Glutamatergic neuron (in vitro differentiated cells): Measurements from ENCODE around the gene DIP2B. TPM values are rescaled to one million over a fixed set of nuclear protein-coding genes. Genes with fewer than 3 reads are reported as not detected.

Experiments used
- DNase-seq: peaks from one replicate; pipeline ENCODE4 v3.0.0; 2022
- H3K27ac Mint-ChIP-seq: one replicate; pipeline ENCODE4 v1.8.0; 2020; ENCODE audit warnings: mild to moderate bottlenecking, mixed read lengths, inconsistent platforms; ENCODE audit not compliant: unreplicated experiment
- H3K27me3 Mint-ChIP-seq: one replicate; pipeline ENCODE4 v1.8.0; 2020; ENCODE audit warnings: mild to moderate bottlenecking, moderate library complexity, mixed read lengths, inconsistent platforms; ENCODE audit not compliant: unreplicated experiment
- H3K36me3 Mint-ChIP-seq: one replicate; pipeline ENCODE4 v1.8.0; 2020; ENCODE audit warnings: mild to moderate bottlenecking, mixed read lengths, inconsistent platforms; ENCODE audit not compliant: unreplicated experiment
- H3K4me1 Mint-ChIP-seq: one replicate; pipeline ENCODE4 v1.8.0; 2020; ENCODE audit warnings: mild to moderate bottlenecking, low read depth, mixed read lengths, inconsistent platforms; ENCODE audit not compliant: unreplicated experiment
- H3K4me3 Mint-ChIP-seq: one replicate; pipeline ENCODE4 v1.8.0; 2020; ENCODE audit warnings: mild to moderate bottlenecking, mixed read lengths, inconsistent platforms; ENCODE audit not compliant: unreplicated experiment
- H3K9me3 Mint-ChIP-seq: one replicate; pipeline ENCODE4 v1.8.0; 2020; ENCODE audit warnings: mild to moderate bottlenecking, moderate library complexity, mixed read lengths, inconsistent platforms; ENCODE audit not compliant: unreplicated experiment
- total RNA-seq: library from RNA; stranded (reverse); fragmentation: NEBNext Ultra II Directional; extraction: Animal tissue kit (Norgen Biotek cat#: 25700); gene quantifications from one replicate; pipeline ENCODE4 v1.2.1, GENCODE V29; 2021; ENCODE audit not compliant: unreplicated experiment
- TF ChIP-seq, protein P1 (sequence below): fragments of 200-600 bp; sonication (generic); IDR thresholded peaks from one replicate; pipeline ENCODE4 v1.5.0; 2021; ENCODE audit not compliant: partially characterized antibody, unreplicated experiment

DIP2B gene
- total RNA-seq, 1 donor from 2014 or later: 37.3 TPM

DNA sequence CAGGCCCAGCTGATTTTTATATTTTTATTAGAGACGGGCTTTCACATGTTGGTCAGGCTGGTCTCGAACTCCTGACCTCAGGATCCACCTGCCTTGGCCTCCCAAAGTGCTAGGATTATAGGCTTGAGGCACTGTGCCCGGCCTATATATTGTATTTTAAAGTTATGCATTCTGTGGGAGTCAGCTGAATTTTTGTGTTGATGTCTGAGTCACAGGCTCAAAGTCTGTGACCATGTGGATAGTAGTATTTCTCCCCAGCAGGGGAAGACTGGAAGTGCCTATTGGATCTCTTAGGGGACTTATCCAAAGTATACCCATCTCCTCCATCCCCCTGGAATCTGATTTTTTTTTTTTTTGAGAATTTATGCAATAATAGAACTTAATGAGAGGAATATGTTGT lies 215.3 kb downstream of the DIP2B start:
- Mint-ChIP-seq H3K27me3 (no peaks in the 10 kb centered on the region), H3K4me3 (no peak overlapping the region), H3K36me3 (no peaks in the 10 kb centered on the region), H3K9me3 (no peaks in the 10 kb centered on the region), H3K27ac (no peak overlapping the region), H3K4me1 (no peaks in the 10 kb centered on the region)
- no peak for DNase-seq
- TF ChIP-seq, protein P1, sequence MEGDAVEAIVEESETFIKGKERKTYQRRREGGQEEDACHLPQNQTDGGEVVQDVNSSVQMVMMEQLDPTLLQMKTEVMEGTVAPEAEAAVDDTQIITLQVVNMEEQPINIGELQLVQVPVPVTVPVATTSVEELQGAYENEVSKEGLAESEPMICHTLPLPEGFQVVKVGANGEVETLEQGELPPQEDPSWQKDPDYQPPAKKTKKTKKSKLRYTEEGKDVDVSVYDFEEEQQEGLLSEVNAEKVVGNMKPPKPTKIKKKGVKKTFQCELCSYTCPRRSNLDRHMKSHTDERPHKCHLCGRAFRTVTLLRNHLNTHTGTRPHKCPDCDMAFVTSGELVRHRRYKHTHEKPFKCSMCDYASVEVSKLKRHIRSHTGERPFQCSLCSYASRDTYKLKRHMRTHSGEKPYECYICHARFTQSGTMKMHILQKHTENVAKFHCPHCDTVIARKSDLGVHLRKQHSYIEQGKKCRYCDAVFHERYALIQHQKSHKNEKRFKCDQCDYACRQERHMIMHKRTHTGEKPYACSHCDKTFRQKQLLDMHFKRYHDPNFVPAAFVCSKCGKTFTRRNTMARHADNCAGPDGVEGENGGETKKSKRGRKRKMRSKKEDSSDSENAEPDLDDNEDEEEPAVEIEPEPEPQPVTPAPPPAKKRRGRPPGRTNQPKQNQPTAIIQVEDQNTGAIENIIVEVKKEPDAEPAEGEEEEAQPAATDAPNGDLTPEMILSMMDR: no peak

DNA sequence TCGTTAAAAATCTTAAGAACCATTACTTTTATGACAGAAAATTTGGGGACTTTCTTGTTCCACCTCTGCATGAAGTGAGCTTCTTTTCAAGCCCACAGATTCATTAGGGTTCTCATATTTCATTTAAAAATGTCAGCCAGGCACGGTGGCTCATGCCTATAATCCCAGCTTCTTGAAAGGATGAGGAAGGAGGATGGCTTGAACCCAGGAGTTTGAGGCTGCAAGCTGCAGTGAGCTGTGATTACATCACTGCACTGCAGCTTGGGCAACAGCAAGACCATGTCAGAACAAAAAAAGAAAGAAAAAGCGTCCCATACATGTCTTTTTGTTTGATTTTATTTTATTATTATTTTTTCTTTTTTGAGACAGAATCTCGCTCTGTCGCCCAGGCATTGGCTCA lies 215.7 kb downstream of the DIP2B start:
- Mint-ChIP-seq H3K4me1 (no peaks in the 10 kb centered on the region), H3K4me3 (no peak overlapping the region)
- TF ChIP-seq, protein P1: no peak

DNA sequence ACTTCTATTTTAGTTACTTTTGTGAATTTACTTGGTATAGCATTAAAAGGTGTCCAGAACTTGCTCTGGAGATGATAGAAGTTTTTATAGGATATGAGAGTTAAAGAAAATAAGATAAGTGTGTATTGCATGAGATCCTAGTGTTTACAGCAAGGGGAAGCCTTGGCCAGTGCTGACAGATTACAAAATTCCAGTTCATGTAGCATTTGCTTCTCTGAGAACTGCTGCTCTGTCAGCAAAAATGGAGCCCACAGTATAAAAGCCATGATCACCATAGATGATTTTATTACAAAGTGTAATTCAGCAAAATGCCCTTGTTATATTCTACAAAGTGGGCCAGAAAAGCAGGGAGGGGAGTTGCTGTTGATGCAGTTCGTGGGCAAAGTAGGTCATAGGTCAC lies 219.1 kb downstream of the DIP2B start:
- H3K9me3 Mint-ChIP-seq: no peaks in the 10 kb centered on the region
- H3K4me3 Mint-ChIP-seq: no peak overlapping the region
- H3K4me1 Mint-ChIP-seq: no peaks in the 10 kb centered on the region
- H3K27ac Mint-ChIP-seq: peak overlapping the region; percentile 24
- TF ChIP-seq, protein P1: no peak
- H3K36me3 Mint-ChIP-seq: peaks cover 3% of the 10 kb centered on the region
- DNase-seq: no peak
- H3K27me3 Mint-ChIP-seq: no peaks in the 10 kb centered on the region

More for the DNA sequence above, 215.7 kb downstream of the DIP2B start:
- Mint-ChIP-seq H3K9me3 (no peaks in the 10 kb centered on the region), H3K36me3 (no peaks in the 10 kb centered on the region), H3K27ac (no peak overlapping the region), H3K27me3 (no peaks in the 10 kb centered on the region)
- no peak for DNase-seq

DNA sequence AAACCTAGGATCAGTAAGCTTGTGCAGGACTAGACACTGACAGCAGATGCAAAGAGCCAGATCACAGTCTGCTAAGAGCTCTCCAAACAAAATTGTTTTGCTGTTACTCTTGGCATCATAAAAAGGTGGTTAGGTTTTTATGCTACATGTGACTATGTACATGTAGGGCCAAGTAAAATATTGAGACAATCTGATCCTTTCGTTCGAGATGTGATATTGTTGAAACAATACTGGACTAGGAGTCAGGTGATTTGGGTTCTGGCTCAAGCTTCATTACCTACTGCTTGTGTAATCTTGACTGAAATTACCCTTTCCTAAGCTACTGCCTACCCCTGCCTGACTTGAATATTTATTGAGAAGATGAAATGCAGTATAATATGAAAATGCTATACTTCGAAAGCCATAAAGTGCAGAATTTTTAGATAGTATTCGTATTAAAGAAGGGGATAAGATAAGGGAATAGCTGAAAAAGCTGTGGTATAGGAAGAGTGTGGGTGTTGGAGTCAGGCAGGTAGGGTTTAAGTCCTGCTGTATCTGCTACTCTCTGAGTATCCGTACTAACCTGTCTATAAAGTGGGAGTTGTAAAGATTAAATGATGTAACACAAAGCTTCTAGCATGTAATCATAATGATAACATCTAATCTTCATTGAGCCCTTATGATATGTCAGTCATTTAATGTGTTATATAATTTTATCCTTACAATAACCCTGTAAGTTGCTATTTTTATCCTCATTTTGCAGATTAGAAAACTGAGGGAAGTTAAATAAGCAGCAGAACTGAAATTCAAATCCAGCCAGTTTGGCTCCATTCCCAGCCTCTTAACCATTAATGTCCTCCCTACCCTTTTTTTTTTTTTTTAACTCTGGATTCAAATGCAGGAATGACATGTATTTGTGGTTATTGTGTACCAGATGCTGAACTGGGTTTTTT lies 220.5 kb downstream of the DIP2B start:
- H3K4me3 Mint-ChIP-seq: no peak overlapping the region
- H3K27ac Mint-ChIP-seq: peak overlapping the region; percentile 31
- H3K9me3 Mint-ChIP-seq: no peaks in the 10 kb centered on the region
- H3K36me3 Mint-ChIP-seq: peaks cover 4% of the 10 kb centered on the region
- H3K27me3 Mint-ChIP-seq: no peaks in the 10 kb centered on the region
- no peak for DNase-seq
- TF ChIP-seq, protein P1: no peak
- no peaks in the 10 kb centered on the region for H3K4me1 Mint-ChIP-seq

DNA sequence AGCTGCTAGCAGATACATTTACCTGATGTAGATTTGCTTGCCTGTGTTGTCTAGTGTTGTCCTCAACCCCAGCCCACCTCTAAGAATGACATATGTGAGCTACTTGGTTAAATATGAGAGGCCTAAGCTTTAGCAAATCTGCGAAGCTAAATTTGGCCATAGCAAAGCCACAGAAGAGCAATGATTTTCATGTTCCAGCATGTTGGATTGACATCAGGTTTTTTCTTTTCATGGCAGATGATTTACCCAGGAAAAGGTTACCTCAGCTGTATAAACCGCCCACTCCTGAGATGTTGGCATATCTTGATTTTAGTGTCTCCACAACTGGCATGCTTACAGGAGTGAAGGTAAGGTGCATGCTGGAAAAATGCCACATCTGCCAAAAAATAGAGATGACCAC lies 222.7 kb downstream of the DIP2B start:
- H3K9me3 Mint-ChIP-seq: no peaks in the 10 kb centered on the region
- H3K27me3 Mint-ChIP-seq: no peaks in the 10 kb centered on the region
- peaks cover 4% of the 10 kb centered on the region for H3K36me3 Mint-ChIP-seq
- H3K4me1 Mint-ChIP-seq: no peaks in the 10 kb centered on the region
- TF ChIP-seq, protein P1: no peak
- H3K4me3 Mint-ChIP-seq: no peak overlapping the region
- H3K27ac Mint-ChIP-seq: no peak overlapping the region
- DNase-seq: no peak
